WI38 (cell line): ENCODE results near the gene ELP4.

Experiments used
- H3K4me3 ChIP-seq: 2 replicates; pipeline ENCODE4 v1.5.1; 2011; ENCODE audit warnings: low read depth, mild to moderate bottlenecking, control low read depth, low read length
- TF ChIP-seq, protein P1 (sequence below): IDR thresholded peaks from 2 replicates; pipeline ENCODE4 v1.5.1; 2012; ENCODE audit warnings: low read depth, mild to moderate bottlenecking, control low read depth, low read length

The ELP4 gene

DNA sequence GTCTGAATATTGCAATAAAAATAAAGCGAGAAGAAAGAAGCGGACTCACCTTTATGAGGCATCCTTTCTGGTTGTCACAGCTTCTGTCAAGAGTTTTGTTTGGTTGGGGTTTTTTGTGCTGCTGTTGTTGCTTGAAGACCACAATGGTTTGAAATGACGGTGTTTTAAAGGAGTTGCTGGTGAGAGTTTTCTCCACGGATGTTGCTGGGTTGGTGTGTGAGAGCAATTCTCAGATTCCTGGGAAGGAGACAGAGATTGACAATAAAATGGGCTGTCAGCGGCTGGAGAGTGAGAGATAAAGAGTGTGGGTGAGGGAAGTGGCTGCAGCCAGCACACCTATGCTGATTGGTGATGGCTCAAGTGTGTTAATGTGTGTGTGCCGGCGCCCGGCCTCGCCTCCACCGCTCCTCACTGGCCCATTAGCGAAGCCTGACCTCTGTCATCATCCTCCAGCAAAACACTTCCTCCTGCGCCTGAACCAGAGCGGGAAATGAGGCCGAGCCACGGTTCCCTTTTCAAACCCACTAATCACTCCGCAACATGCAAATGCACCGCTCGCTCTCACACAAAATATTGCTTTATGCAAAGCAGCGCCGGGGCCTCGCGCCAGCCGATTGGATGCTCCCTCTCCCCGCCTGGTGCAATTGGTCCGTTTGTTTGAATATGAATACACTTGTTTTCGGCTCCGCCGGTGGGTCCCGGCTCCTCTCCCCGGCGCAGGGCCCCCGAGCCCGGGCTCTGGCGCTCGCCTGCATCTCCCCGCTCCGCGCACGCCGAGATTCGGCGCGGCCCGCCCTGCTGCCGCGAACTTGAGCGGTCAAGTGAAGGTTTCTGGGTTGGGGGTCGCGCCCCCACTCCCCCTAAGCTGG lies 301.4 kb downstream of the ELP4 start, which contains the start of gene PAX6:
PAX6 (minus strand) TSS at position 544 of the 869 bp plus-strand sequence. CDS start 4,911 bp downstream, outside the sequence.
- H3K4me3 ChIP-seq, result peak within 1 kb of the TSS; percentile 39
- TF ChIP-seq, protein P1, sequence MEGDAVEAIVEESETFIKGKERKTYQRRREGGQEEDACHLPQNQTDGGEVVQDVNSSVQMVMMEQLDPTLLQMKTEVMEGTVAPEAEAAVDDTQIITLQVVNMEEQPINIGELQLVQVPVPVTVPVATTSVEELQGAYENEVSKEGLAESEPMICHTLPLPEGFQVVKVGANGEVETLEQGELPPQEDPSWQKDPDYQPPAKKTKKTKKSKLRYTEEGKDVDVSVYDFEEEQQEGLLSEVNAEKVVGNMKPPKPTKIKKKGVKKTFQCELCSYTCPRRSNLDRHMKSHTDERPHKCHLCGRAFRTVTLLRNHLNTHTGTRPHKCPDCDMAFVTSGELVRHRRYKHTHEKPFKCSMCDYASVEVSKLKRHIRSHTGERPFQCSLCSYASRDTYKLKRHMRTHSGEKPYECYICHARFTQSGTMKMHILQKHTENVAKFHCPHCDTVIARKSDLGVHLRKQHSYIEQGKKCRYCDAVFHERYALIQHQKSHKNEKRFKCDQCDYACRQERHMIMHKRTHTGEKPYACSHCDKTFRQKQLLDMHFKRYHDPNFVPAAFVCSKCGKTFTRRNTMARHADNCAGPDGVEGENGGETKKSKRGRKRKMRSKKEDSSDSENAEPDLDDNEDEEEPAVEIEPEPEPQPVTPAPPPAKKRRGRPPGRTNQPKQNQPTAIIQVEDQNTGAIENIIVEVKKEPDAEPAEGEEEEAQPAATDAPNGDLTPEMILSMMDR, result no peak

DNA sequence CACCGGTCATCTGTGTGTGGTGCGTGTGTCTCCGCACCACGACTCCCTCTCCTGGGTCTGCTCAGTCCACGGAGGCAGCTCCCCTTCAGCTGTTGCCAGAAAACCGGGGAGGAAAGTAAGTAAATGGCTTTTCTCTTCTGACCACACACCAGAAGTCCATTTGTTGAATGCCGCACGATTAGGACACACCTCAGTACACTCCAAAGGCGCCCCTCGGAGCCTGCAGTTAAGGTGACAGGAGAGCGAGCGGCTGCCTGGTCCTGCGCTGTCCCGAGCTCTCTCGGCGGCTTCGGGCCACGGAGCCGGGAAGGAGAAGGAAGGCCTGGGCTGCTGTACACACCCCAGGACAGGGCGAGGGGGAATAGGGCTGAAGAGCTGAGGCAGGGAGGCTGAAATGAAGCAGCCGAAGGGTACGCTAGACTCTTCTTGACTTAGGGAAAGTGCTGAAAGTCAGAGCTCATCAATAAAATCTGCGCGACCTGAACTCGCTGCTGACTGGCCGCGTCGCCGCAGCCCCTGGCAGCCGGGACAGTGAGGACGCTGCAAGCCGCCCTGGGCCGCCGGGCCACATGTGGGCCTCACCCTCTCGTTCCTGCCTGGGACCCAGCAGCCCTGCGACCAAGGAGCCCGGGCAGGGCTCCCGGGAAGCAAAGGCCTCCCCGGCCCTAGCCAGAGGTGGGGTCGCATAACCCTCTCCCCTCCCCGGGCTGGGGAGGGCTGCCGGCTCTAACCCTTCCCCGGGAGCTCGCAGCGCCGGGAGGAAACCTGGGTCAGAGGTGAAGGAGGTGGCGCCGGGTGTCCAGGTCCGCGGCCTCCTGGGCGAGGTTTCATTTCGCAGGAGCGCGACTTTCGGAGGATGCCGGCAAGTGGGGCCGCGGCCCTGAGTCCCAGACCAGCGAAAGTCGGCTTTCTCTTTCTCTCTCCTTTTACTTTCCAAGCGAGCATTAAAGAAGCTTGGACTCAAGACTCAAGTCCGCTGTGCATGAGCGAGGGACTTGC lies 303.1 kb downstream of the ELP4 start:
- TF ChIP-seq, protein P1, result no peak
- H3K4me3 ChIP-seq, result peak overlapping the region; percentile 40

DNA sequence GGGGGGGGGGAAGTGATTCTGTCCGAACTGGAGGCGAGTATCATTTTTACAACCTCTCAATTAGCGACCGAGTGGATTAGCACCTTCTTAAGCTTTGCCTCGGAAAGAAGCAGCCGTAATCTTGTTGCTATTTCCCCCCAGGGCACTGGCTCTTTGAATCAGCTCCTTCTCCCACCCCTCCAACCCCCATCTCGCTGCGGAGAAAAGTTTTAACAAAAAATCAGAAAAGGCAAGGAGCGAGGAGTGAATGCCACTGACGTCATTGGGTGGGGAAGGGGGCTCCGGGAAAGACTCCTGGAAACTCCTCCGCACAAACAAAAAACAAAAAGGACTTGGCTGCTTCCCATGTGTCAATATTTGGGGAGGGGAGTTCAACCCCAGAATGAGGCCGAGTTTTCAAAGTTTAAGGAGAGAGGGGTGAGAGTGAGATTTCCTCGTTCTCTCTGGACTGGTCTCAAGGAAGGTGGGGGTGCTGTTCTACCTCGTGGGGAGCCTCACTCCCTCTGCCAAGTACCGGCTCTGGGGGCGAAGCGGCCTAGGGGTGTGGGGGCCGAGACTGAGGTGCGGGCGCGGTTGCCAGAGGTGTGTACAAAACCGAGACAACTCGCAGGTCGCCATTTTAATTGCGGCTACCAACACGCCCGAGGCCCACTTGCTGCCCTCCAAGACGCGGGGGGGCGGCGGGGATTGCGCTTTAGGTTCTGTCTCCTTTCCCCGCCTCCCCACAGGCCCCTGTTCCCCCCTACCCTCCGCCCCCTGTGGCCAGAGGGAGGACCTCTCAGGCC lies 304.0 kb downstream of the ELP4 start:
- TF ChIP-seq, protein P1, result no peak
- no peak overlapping the region; the same call in 1 of the 2 replicates for H3K4me3 ChIP-seq

DNA sequence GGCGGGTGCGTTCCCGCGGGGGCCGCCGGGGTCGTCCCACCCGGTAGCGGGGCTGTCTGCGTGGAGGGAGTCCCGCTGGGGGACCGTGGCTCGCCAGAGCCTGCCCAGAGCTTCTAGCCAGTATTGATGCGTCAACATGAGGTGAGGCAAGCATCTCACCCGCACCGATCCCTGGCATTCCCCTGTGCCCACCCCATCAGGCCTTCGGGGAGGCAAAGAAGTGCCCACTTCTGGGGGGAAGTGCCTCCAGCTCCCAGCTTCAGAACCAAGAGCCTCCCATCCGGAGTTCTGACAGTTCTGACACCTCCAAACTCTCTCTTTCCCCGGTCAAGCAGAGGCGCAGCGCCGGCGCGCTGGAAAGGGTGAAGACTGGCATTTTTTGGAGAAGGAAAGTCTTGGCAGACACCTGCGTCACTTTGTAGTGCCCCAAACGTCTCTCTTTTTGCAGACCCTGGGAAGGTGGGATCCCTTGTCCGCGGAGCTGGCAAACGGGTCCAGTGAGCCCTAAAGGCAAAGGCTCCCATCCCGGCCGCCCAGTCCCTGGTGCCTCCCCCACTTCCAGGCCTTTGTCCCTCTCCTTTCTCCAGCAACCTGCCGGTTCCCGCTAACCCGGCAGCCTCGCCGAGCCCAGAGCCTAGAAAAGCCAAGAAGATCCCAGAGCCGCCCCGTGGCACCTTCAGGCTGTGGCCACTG lies 304.8 kb downstream of the ELP4 start:
- H3K4me3 ChIP-seq, result no peak overlapping the region
- TF ChIP-seq, protein P1, result no peak

DNA sequence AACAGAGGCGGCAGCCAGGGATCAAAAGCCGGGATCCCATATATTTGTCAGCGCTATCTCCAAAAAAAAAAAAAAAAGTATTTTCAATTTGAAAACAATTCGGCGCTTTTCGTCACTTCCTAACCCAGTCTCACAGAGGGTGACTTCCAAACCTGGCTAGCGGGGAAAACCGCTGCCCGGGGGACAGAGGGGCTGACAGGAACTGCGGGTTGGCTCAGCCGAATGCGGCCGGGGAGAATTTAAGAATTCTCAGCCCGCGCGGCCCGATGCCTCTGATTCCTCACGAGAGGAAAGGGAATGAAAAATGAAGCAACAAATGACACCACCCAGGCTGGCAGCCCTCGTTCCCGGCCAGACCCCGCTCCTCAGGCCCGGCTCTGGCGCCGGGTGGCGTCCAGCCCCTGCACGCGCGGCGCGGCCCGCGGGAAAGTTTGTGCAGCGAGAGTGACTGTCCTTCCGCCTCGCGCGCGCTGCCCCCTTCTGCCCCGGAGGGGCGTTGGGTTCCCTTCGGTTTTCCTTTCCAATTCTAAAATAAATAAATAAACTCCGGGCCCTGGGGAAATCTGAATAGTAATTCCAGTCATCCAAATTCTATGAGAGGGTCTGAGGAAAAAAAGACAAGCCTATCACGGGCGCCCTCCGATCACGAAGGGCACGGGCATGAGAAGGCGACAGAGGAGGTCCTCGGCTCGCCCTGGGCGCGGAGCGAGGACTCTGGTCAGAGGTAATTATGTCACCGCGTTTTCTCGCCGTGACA lies 306.3 kb downstream of the ELP4 start:
- TF ChIP-seq, protein P1, result no peak
- peak overlapping the region; percentile 38 for H3K4me3 ChIP-seq

DNA sequence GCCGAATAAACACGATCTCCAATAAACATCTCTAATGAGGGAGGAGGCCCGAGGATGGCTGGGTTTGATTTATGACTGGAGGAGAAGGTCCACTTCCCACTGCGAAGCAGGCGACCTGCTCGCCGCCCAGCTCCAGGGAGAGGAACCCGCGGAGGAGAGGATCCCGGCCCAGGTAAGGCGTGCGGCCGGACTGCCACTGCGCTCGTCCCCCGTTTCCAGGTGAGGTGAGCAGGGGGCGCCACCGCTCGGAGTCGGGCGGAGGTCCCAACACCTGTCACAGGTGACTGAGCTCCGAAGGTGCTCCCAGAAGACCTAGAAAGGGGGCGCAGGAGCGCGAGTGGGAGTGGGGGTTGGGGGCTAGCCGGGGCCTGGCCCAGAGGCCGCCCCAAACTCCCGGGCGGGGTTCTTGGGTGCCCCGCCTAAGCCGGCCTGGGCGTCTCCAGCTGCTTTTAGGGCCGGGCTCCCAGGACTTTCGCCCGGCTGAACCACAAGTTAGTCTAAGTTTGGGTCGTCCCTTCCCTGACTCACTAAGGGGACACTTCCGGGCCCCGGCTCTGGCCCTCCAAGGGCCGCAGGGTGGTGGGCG lies 307.0 kb downstream of the ELP4 start:
- H3K4me3 ChIP-seq, result no peak overlapping the region

More for the DNA sequence above, 307.0 kb downstream of the ELP4 start:
- TF ChIP-seq, protein P1, result no peak
